Endodermal cell (in vitro differentiated cells): ENCODE results near the gene PHLDA2. TPM values are rescaled to one million over a fixed set of nuclear protein-coding genes. Genes with fewer than 3 reads are reported as not detected.
"Not testable (repeated sequence)": the region's sequence is repeated elsewhere in the genome, so short reads cannot be mapped to it uniquely, and the experiment has no call there.

Source experiments
- DNase-seq: peaks from one replicate; pipeline ENCODE4 v3.0.0-alpha.2; 2017
- H3K27ac ChIP-seq: 2 replicates; pipeline ENCODE4 v1.5.1; 2013; ENCODE audit warnings: mild to moderate bottlenecking, low read depth, low read length, moderate library complexity
- H3K27me3 ChIP-seq: 2 replicates; pipeline ENCODE4 v1.6.1; 2013; ENCODE audit warnings: mild to moderate bottlenecking, low read length, moderate library complexity; ENCODE audit not compliant: insufficient read depth, control insufficient read depth, poor library complexity, severe bottlenecking
- H3K36me3 ChIP-seq: 2 replicates; pipeline ENCODE4 v1.7.0; 2013; ENCODE audit warnings: mild to moderate bottlenecking, low read length, moderate library complexity; ENCODE audit not compliant: control insufficient read depth, insufficient read depth
- H3K4me1 ChIP-seq: one replicate; pipeline ENCODE4 v1.7.0; 2013; ENCODE audit warnings: low read length; ENCODE audit not compliant: control insufficient read depth, insufficient read depth
- H3K4me3 ChIP-seq: 2 replicates; pipeline ENCODE4 v1.5.1; 2013; ENCODE audit warnings: mild to moderate bottlenecking, low read length, moderate library complexity
- H3K9ac ChIP-seq: 2 replicates; pipeline ENCODE4 v1.6.1; 2013; ENCODE audit warnings: mild to moderate bottlenecking, low read length, moderate library complexity; ENCODE audit not compliant: poor library complexity, severe bottlenecking; ENCODE audit errors: extremely low read depth
- H3K9me3 ChIP-seq: 2 replicates; pipeline ENCODE4 v1.6.1; 2013; ENCODE audit warnings: mild to moderate bottlenecking, low read length, moderate library complexity; ENCODE audit not compliant: control insufficient read depth
- H3K27ac Mint-ChIP-seq: 2 replicates; pipeline ENCODE4 v1.8.0; 2020; ENCODE audit warnings: mixed read lengths
- H3K27me3 Mint-ChIP-seq: 2 replicates; pipeline ENCODE4 v1.8.0; 2021; ENCODE audit warnings: mild to moderate bottlenecking, mixed read lengths; ENCODE audit not compliant: insufficient read depth
- H3K36me3 Mint-ChIP-seq: 2 replicates; pipeline ENCODE4 v1.8.0; 2020; ENCODE audit warnings: low read depth, mixed read lengths
- H3K4me1 Mint-ChIP-seq: 2 replicates; pipeline ENCODE4 v1.8.0; 2020; ENCODE audit warnings: mixed read lengths
- H3K4me3 Mint-ChIP-seq: 2 replicates; pipeline ENCODE4 v1.8.0; 2020; ENCODE audit warnings: mild to moderate bottlenecking, moderate library complexity, mixed read lengths
- H3K9me3 Mint-ChIP-seq: 2 replicates; pipeline ENCODE4 v1.8.0; 2020; ENCODE audit warnings: mild to moderate bottlenecking, mixed read lengths
- WGBS, 2 experiments: methylation state at CpG; one replicate each; pipeline versions ENCODE4 v1.1.5 to v1.1.7; 2013; ENCODE audit warnings: missing lambda C conversion rate in 2 of 2, mixed read lengths in 1 of 2; ENCODE audit not compliant: insufficient coverage in 1 of 2, insufficient read length in 1 of 2; 5-methylcytosine and 5-hydroxymethylcytosine counted together
- total RNA-seq, 2 donors: library from RNA; stranded (reverse); fragmentation: NEBNext Ultra II Directional in 1 of 2; extraction: Animal tissue kit (Norgen Biotek cat#: 25700) in 1 of 2; gene quantifications; 2 replicates in 1 of 2; 3 replicates in 1 of 2; pipeline ENCODE4 v1.2.1, GENCODE V29; 2021
- TF ChIP-seq, protein P1 (sequence below): fragments of 200-600 bp; sonication (generic); conservative IDR thresholded peaks from 2 replicates; pipeline ENCODE4 v1.5.0; 2021; ENCODE audit warnings: antibody characterized with exemption, mild to moderate bottlenecking

PHLDA2 gene
- total RNA-seq, 2 donors from 2014 or later, result 3.0 to 5.1 TPM

DNA sequence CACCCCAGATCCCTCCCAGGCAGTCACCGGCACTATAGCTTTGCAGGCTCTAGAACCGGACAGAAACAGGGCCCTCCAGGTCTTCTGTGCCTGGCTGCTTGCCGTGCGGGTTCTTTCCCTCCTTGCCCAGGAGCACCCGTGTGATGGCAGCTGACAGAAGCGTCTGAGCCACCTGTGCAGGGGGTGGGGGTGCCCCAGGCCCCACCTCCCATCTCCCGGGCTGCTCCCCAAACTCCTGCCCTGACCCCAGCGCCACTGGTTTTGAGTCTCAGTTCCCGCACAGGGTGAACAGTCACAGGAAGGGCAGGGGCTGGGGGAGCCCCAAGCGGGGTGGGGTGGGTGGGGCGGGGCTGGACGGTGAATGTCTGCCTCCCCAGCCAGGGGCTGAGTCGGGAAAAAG lies 13.2 kb upstream of the PHLDA2 start:
- Mint-ChIP-seq H3K4me3 (no peak overlapping the region), H3K9me3 (peaks cover 24% of the 10 kb centered on the region), H3K27ac (no peak overlapping the region), H3K4me1 (peaks cover 13% of the 10 kb centered on the region), H3K27me3 (no peaks in the 10 kb centered on the region), H3K36me3 (peaks cover 51% of the 10 kb centered on the region)
- WGBS, 2 experiments, result 77% methylated on average over 13 of the region's 13 CpGs; no CpG with 5 or more reads in 1 of the 2 experiments
- Histone ChIP-seq H3K9ac (no peak overlapping the region), H3K27ac (no peak overlapping the region), H3K9me3 (peaks cover 25% of the 10 kb centered on the region), H3K4me1 (peaks cover 9% of the 10 kb centered on the region), H3K36me3 (peaks cover 44% of the 10 kb centered on the region), H3K4me3 (no peak overlapping the region), H3K27me3 (no peaks in the 10 kb centered on the region)
- TF ChIP-seq, protein P1, sequence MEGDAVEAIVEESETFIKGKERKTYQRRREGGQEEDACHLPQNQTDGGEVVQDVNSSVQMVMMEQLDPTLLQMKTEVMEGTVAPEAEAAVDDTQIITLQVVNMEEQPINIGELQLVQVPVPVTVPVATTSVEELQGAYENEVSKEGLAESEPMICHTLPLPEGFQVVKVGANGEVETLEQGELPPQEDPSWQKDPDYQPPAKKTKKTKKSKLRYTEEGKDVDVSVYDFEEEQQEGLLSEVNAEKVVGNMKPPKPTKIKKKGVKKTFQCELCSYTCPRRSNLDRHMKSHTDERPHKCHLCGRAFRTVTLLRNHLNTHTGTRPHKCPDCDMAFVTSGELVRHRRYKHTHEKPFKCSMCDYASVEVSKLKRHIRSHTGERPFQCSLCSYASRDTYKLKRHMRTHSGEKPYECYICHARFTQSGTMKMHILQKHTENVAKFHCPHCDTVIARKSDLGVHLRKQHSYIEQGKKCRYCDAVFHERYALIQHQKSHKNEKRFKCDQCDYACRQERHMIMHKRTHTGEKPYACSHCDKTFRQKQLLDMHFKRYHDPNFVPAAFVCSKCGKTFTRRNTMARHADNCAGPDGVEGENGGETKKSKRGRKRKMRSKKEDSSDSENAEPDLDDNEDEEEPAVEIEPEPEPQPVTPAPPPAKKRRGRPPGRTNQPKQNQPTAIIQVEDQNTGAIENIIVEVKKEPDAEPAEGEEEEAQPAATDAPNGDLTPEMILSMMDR, result no peak
- DNase-seq, result peak; percentile 43

- Mint-ChIP-seq H3K36me3 (peaks cover 46% of the 10 kb centered on the region), H3K4me3 (no peak overlapping the region), H3K4me1 (peaks cover 7% of the 10 kb centered on the region), H3K27me3 (no peaks in the 10 kb centered on the region), H3K9me3 (peaks cover 31% of the 10 kb centered on the region), H3K27ac (no peak overlapping the region)
- H3K4me1 ChIP-seq, result peaks cover 4% of the 10 kb centered on the region
- WGBS, 2 experiments, result 75 to 93% methylated on average over 5 to 10 of the region's 10 CpGs
- no peaks in the 10 kb centered on the region for H3K27me3 ChIP-seq
- no peak overlapping the region for H3K4me3 ChIP-seq
- H3K27ac ChIP-seq, result no peak overlapping the region
- peaks cover 32% of the 10 kb centered on the region for H3K36me3 ChIP-seq
- H3K9me3 ChIP-seq, result peaks cover 35% of the 10 kb centered on the region
- no peak overlapping the region for H3K9ac ChIP-seq
- peak; percentile 71 for DNase-seq
- TF ChIP-seq, protein P1, result no peak
These were observed 12.0 kb upstream of the PHLDA2 start for GRCh38 chr11:2940921-2941821.

- H3K9me3 Mint-ChIP-seq, result peaks cover 31% of the 10 kb centered on the region
- H3K27me3 Mint-ChIP-seq, result no peaks in the 10 kb centered on the region
- peaks cover 35% of the 10 kb centered on the region for H3K9me3 ChIP-seq
- WGBS, 2 experiments, result 92 to 97% methylated on average over 7 to 16 of the region's 16 CpGs
- no peak overlapping the region for H3K4me3 ChIP-seq
- H3K27me3 ChIP-seq, result no peaks in the 10 kb centered on the region
- TF ChIP-seq, protein P1, result no peak
- H3K4me1 Mint-ChIP-seq, result no peaks in the 10 kb centered on the region
- no peak overlapping the region for H3K27ac ChIP-seq
- peak; percentile 56 for DNase-seq
- no peak overlapping the region for H3K27ac Mint-ChIP-seq
- peaks cover 23% of the 10 kb centered on the region for H3K36me3 ChIP-seq
- H3K4me1 ChIP-seq, result no peaks in the 10 kb centered on the region
- no peak overlapping the region for H3K4me3 Mint-ChIP-seq
- H3K36me3 Mint-ChIP-seq, result peaks cover 41% of the 10 kb centered on the region
- no peak overlapping the region for H3K9ac ChIP-seq
These were observed 11.1 kb upstream of the PHLDA2 start for GRCh38 chr11:2940147-2940920.

GRCh38 chr11:2938458-2939418 lies 9.5 kb upstream of the PHLDA2 start:
- Mint-ChIP-seq H3K36me3 (peaks cover 27% of the 10 kb centered on the region), H3K9me3 (peaks cover 31% of the 10 kb centered on the region)
- peaks cover 35% of the 10 kb centered on the region for H3K9me3 ChIP-seq
- not testable (repeated sequence) for H3K27me3 Mint-ChIP-seq, H3K4me1 Mint-ChIP-seq, H3K27me3 ChIP-seq, H3K27ac ChIP-seq, H3K9ac ChIP-seq, H3K4me1 ChIP-seq, H3K36me3 ChIP-seq, H3K27ac Mint-ChIP-seq, H3K4me3 Mint-ChIP-seq
- H3K4me3 ChIP-seq, result peak overlapping the region; percentile 71
- 85 to 91% methylated on average over 15 to 20 of the region's 20 CpGs for WGBS, 2 experiments
- DNase-seq, result peak; percentile 39
